MCF 10A (cell line): ENCODE measurements around the gene RAB6B. TPM values are rescaled to one million over a fixed set of nuclear protein-coding genes. Genes with fewer than 3 reads are reported as not detected.

Experiments
- BruUV-seq: library from RNA; stranded (reverse); fragments of 400-500 nt; replicated peaks from 2 replicates; lab custom pipeline; 2021; lab: Mats Ljungman, UMichigan
- CTCF ChIA-PET: fragments of 300-600 bp; sonication (Branson Sonifier 250); formaldehyde crosslinking; extraction: SDS; loops from one replicate; lab custom pipeline; 2021; ENCODE audit warnings: antibody characterized with exemption, inconsistent platforms; lab: Yijun Ruan, JAX
- POLR2A ChIA-PET: fragments of 300-600, 350-650 bp; sonication (Branson Sonifier 250); formaldehyde crosslinking; extraction: SDS; loops from one replicate; lab custom pipeline; 2020; ENCODE audit warnings: antibody characterized with exemption, inconsistent platforms; lab: Yijun Ruan, JAX
- DNase-seq: peaks from one replicate; pipeline ENCODE4 v3.0.0-alpha.2; 2018; ENCODE audit not compliant: unreplicated experiment
- H3K27ac Mint-ChIP-seq: one replicate; pipeline ENCODE4 v1.8.0; 2022; ENCODE audit warnings: mild to moderate bottlenecking, low read depth, mixed read lengths; ENCODE audit not compliant: unreplicated experiment
- H3K27me3 Mint-ChIP-seq: one replicate; pipeline ENCODE4 v1.8.0; 2022; ENCODE audit warnings: mixed read lengths; ENCODE audit not compliant: insufficient read depth, unreplicated experiment
- H3K36me3 Mint-ChIP-seq: one replicate; pipeline ENCODE4 v1.8.0; 2022; ENCODE audit warnings: mild to moderate bottlenecking, moderate library complexity, mixed read lengths; ENCODE audit not compliant: insufficient read depth, unreplicated experiment
- H3K4me1 Mint-ChIP-seq: one replicate; pipeline ENCODE4 v1.8.0; 2022; ENCODE audit warnings: mixed read lengths; ENCODE audit not compliant: insufficient read depth, unreplicated experiment
- H3K4me3 Mint-ChIP-seq: one replicate; pipeline ENCODE4 v1.8.0; 2022; ENCODE audit warnings: mild to moderate bottlenecking, moderate library complexity, mixed read lengths; ENCODE audit not compliant: unreplicated experiment
- H3K9me3 Mint-ChIP-seq: one replicate; pipeline ENCODE4 v1.8.0; 2022; ENCODE audit warnings: mixed read lengths; ENCODE audit not compliant: unreplicated experiment
- CTCF ChIP-seq: fragments of 200-600 bp; IDR thresholded peaks from one replicate; pipeline ENCODE4 v1.8.0; 2022; ENCODE audit warnings: antibody characterized with exemption, mild to moderate bottlenecking; ENCODE audit not compliant: unreplicated experiment
- intact Hi-C: fragments of 100-400 bp; cut with micrococcal nuclease; formaldehyde crosslinking; loops from 2 replicates; pipeline ENCODE4 v1.14.1; 2022
- total RNA-seq: library from RNA; stranded (reverse); gene quantifications from 2 replicates; pipeline ENCODE4 v1.2.3, GENCODE V29; 2022

Gene RAB6B
- total RNA-seq, 1 experiment from 2014 or later = 1.1 TPM

- Mint-ChIP-seq H3K4me3 (no peak overlapping the region), H3K9me3 (no peaks in the 10 kb centered on the region), H3K36me3 (no peaks in the 10 kb centered on the region), H3K27me3 (peaks cover 40% of the 10 kb centered on the region), H3K4me1 (no peaks in the 10 kb centered on the region), H3K27ac (no peak overlapping the region)
- BruUV-seq = no TSS peak
- POLR2A ChIA-PET = no interaction called here
- CTCF ChIA-PET = interaction anchor here (1.2 to 1.5 kb wide), 2 partner anchors 10 to 62 kb away, joined by 3 read pairs; no protein-coding TSS in a partner anchor
- no peak for TF ChIP-seq CTCF
- no peak for DNase-seq
- intact Hi-C loops = no loop called here
These were observed 11.4 kb downstream of the RAB6B start for GRCh38 chr3:133884054-133884886.

- no TSS peak for BruUV-seq
- intact Hi-C loops = no loop called here
These were observed 12.0 kb downstream of the RAB6B start for GRCh38 chr3:133883641-133884040.

GRCh38 chr3:133882986-133883586 is 12.6 kb downstream of the RAB6B start:
- ChIA-PET CTCF (interaction anchor here (0.6 to 1.5 kb wide), 3 partner anchors 8 to 721 kb away, joined by 3 read pairs; no protein-coding TSS in a partner anchor), POLR2A (no interaction called here)
- H3K4me1 Mint-ChIP-seq = no peaks in the 10 kb centered on the region
- peaks cover 43% of the 10 kb centered on the region for H3K27me3 Mint-ChIP-seq
- BruUV-seq = no TSS peak
- no peaks in the 10 kb centered on the region for H3K9me3 Mint-ChIP-seq
- H3K4me3 Mint-ChIP-seq = no peak overlapping the region
- H3K36me3 Mint-ChIP-seq = no peaks in the 10 kb centered on the region
- H3K27ac Mint-ChIP-seq = no peak overlapping the region
- no peak for TF ChIP-seq CTCF
- intact Hi-C loops = no loop called here
- DNase-seq = no peak

More at GRCh38 chr3:133883641-133884040, 12.0 kb downstream of the RAB6B start:
- Mint-ChIP-seq H3K36me3 (no peaks in the 10 kb centered on the region), H3K27me3 (peaks cover 40% of the 10 kb centered on the region), H3K4me1 (no peaks in the 10 kb centered on the region), H3K4me3 (no peak overlapping the region), H3K9me3 (no peaks in the 10 kb centered on the region), H3K27ac (no peak overlapping the region)
- no peak for TF ChIP-seq CTCF
- ChIA-PET POLR2A (no interaction called here), CTCF (interaction anchor here (0.6 to 1.5 kb wide), 3 partner anchors 11 to 722 kb away, joined by 3 read pairs; no protein-coding TSS in a partner anchor)
- no peak for DNase-seq
